GM19240 (cell line): ENCODE results near the gene PHYH.
"Not testable (repeated sequence)": the region's sequence is repeated elsewhere in the genome, so short reads cannot be mapped to it uniquely, and the experiment has no call there.

ENCODE experiments used
- DNase-seq: peaks from one replicate; pipeline ENCODE4 v3.0.0; 2011; ENCODE audit warnings: low spot score; ENCODE audit not compliant: insufficient read length

The PHYH gene

DNA sequence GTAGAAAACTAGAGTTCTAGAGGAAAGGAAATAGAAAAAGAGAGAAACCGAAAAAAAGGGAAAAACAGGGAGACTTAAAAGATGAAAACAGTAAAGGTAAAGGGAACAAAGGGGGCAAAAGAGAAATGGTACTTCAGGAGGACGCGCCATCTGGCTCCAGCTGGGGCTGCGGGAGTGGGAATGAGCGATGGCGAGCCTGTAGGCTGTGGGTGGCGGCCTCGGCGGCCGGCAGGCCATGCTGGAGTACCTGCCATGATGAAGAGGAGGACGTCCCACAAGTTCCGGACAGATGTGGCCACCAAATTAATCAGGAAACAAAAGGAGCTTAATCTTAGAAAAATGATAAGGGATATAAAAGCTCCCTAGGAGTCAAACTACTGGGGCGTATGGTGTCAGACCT is 21.7 kb upstream of the PHYH start:
- DNase-seq, result no peak

DNA sequence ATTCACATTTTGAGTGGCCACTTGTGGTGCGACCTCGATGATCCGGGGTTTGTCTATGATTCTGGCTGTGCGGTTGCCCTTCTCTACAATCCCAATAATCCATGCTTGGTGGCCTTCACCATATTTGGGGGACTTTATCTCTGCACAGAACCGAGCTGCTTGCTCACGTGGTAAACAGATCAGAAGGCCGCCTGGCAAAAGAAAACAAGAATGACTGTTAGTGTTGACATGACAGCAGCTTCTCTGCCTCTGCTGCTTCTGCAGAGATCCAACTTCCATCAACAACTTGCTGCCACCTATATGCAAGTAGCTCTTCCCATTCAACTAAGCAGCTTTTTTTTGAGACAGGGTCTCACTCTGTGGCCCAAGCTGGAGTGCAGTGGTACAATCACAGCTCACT is 19.3 kb upstream of the PHYH start:
- DNase-seq, result no peak

DNA sequence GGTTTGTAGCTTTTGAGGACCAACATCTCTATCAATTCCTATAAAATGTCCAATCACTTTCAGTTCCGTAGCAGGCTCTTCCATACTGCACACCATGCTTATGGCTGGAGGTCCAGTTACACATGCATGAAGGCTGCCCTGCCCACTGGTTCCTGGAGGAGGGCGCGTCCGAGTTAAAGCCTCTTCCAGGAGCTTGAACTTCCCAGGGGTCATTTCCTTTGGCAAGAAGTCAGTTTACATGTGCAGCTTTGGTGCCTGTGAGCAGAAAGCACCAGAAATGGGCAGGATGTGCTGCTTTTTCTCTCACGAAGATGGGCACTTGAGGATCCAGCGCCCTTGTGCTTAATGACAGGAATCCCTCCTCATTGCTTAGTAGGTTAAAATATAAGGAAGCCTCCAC is 17.6 kb upstream of the PHYH start:
- no peak for DNase-seq

DNA sequence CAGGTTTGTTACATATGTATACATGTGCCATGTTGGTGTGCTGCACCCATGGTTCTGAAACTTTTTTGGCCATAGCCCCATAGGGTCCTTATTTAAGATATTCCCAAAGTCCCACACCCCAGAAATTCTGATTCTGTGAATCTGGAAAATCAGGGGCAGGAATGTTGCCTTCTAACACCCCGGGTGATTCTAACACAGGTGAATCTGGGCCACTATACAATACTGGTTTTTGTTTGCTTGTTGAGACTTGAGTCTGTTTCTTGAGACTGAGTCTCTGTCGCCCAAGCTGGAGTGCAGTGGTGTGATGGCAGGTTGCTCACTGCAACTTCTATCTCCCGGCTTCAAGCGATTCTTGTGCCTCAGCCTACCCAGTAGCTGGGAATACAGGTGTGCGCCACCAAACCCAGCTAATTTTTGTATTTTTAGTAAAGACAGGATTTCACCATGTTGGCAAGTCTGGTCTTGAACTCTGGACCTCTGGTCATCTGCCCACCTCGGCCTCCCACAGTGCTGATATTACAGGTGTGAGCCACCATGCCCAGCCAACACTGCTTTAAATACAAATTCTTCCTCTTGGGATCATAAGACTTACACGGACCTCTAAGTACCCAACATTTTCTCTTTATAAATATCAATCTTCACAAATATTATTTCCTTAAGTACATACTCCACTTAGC is 16.9 kb upstream of the PHYH start:
- DNase-seq, result no peak

DNA sequence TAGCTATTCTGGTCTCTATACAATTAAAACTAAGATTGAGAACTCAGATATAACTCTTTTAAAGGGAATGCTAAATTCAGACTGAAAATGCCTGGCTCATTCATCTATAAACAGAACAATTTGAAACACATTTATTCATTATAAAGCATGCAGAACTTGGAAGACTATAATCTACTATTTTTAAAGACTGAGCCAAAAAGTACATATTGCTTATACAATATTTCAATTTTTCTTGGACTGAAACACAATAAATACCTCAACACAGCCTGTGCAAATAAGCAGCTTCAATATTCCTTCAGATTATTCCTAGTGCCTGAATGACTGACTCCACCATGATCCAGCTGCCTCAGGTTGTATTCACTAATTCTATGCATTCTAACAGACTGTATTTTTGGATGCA is 15.5 kb upstream of the PHYH start:
- no peak for DNase-seq

DNA sequence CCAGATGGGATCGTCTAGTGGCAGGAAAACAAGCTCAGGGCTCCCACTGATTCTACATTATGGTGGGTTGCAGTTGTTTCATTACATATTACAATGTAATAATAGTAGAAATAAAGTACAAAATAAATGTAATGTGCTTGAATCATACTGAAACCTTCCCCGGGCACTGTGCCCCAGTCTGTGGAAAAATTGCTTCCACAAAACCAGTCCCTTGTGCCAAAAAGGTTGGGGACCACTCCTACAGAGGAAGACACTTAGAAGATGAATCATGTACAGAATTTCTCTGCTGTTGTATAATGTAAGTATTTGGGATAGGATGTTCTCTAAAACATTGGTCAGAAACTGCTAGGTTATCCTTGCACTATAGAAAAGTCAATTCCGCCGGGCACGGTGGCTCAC is 11.3 kb upstream of the PHYH start:
- no peak for DNase-seq

DNA sequence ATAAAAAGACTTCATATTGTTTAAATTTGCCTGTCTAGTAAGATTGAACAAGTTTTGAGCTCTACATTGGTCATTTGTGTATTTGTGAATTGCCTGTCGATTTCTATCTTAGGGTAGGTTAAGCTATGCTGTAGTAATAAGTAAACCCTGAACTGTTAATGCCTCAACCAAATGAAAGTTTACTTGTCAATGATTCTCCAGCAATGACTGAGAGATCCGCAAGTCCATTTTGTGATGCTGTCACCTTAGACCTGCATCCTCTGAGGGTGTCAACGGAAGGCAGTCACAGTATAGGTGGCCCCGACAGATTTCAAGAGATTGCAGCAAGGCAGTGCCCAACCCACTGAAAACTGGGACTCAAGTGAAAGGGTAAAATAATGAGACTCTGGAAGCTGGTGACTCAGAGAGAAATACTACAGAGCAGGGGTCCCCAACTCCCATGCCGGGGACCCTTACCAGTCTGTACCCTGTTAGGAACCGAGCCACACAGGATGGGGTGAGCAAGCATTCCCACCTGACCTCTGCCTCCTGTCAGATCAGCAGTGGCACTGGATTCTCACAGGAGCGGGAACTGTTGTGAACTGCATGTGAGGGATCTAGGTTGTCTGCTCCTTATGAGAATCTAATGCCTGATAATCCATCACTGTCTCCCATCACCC is 10.8 kb upstream of the PHYH start:
- DNase-seq, result no peak

DNA sequence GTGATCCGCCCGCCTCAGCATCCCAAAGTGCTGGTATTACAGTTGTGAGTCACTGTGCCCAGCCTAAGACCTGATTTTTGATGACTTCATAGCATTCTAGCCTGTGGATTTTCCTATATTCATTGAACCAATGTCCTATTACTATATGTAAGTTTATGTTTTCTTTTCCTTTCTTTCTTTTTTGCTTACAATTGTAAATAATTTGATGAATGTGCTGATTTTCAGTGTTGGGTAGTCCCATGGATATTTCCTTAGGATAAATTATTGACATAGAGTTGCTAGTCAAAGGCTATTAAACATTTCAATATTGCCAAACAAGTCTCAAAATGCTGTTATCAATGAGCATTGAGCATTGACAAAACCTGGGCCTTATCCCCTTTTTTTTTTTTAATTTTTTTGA is 9.9 kb upstream of the PHYH start:
- no peak for DNase-seq

DNA sequence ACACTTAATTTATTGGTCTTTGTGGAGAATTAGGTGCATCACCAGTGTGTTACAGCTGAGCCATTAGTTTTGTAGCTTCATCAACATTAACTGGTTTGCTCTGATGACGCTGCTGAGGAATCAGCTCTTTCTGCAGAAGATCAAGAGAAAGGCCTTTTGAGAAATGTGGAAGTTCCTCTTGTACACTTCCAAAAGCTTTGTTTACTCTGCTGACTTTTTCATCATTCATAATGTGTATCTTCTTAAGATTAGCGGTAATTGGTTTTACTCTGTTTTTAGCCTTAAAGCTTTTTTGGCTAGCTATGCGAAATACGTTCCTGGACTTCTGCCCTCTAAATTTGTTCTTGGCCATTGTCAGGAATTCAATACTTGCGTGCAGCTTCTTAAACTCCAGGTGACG is 8.2 kb upstream of the PHYH start:
- DNase-seq, result no peak

DNA sequence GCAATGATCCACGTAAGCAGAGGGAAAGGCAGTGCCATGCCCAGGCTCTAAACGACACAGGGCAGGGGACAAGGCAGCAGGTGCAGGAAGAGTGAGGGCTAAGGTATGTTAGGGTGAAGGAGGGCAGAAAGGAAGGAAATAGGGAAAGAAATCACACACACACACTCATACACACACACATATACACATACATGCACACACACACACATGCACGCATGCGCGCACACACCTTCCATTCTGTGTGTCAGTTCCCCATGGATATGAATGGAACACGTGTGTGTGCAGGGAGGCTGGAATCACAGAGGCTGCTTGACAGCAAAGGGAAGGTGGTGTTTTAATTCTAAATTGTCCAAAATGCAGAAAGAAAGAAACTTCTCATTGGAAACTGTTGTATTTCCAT is 6.2 kb upstream of the PHYH start:
- DNase-seq, result no peak

DNA sequence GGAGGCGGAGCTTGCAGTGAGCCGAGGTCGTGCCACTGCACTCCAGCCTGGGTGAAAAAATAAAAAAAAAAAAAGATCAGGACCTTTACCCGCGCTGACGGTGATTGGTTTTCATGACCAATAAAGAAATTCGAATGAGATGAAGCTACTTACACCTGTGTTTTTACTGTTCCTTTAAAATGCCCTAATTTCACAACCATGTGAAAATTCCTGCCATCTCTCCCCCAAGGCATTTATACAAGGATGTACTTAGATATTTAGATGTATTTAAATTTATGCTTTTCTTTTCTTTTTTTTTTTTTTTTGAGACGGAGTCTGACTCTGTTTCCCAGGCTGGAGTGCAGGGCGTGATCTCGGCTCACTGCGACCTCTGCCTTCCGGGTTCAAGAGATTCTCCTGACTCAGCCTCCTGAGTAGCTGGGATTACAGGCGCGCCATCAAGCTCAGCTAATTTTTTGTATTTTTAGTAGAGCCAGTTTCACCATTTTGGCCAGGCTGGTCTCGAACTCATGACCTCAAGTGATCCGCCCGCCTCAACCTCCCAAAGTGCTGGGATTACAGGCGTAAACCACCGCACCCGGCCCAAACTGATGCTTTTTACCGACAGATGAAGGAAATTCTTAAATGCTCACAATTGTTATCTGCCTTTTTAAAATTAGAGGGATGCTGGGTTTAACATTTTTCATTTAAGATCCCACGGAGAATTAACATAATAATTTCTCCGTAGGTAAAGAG is 3.1 kb upstream of the PHYH start:
- DNase-seq, result no peak

DNA sequence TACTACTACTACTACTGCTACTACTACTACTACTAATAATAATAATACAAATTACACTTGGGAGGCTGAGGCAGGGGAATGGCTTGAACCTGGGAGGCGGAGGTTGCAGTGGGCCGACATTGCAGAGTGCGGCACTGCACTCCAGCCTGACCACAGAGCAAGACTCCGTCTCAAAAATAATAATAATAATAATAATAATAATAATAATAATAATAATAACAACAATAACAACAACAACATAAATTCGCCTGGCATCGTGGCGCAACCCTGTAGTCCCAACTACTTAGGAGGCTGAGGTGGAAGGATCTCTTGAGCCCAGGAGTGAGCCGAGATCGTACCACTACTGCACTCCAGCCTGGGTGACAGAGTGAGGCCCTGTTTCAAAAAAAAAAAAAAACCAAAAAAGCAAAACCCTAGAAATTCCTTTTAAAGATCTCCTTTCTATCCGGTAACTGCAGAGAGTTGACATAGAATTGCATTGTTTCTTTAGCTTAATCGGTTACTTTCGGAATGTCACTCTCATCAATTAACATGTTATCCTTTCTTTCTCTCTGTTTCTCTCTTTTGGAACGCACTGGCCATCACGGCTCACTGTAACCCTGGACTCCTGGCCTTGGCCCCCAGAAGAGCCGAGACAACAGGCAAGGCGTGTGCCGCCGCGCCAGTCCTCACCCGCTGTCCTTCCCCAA is 972 bp downstream of the PHYH start:
- no peak for DNase-seq

DNA sequence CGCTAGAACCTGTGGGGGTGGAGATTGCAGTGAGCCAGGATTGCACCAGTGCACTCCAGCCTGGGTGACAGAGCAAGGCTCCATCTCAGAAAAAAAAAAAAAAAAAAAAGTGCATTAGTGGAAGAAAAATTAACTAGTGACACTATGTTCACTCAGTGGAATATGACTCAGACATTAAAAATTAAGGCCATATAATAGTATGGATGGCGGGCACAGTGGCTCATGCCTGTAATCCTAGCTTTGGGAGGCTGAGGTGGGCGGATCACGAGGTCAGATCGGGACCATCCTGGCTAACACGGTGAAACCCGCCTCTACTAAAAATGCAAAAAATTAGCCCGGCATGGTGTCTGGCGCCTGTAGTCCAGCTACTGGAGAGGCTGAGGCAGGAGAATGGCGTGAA is 3.4 kb downstream of the PHYH start:
- DNase-seq, result no peak

DNA sequence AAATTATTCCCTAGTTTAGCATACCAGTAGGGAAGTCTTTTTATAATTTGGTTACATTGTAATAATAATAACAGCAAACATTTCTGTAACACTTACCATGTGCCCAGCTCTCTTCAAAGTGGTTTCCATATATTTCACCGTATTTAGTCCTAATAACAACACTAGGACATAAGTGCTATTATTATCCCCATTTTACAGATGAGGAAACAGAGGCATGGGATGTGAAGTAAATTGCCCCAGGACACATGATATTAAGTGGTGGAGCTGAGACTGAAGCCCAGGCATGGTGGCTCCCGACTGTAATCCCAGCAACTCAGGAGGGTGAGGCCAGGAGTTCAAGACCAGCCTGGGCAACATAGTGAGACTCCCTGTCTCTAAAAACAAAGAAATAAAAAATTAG is 5.1 kb downstream of the PHYH start:
- no peak for DNase-seq

DNA sequence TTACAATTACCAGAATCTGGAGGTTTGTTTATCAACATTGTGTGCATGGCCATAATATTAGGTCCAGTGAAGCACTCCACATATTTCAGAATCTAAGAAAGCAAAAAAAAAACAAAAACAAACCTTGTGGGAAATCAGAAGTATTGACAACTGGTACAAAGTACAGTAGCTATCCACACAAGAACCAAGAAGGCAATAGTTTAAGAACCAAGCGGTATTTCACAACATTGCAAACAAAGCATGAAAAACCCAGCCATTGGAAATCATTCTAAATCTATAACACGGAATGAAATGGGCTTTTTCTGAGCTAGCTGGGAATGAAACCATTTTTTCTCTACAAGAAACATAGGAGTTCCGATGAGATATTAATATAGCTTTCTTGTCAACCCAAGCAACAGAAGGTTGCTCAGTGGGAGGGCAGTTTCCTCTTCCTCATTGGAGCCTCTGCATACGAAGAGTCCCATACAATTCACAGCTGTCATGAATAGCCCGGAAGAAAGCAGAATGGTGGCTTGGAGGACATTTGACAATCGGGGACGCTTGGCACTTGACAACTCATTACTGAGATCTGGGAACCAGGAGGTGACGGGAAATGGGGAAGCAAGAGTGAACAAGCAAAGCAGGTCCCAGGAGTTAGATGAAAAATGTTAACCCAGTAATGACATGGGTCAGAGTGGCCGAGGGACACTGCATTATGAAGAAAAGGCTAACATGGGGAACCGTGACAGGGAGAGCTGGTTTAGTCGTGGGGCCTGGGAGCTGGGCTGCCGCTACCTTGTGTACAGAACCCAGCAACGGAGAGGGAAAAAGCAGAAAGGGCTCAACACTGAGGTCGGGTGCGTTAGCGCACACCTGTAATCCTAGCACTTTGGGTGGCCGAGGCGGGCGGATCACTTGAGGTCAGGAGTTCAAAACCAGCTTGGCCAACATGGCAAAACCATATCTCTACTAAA is 7.8 kb downstream of the PHYH start:
- DNase-seq, result no peak

DNA sequence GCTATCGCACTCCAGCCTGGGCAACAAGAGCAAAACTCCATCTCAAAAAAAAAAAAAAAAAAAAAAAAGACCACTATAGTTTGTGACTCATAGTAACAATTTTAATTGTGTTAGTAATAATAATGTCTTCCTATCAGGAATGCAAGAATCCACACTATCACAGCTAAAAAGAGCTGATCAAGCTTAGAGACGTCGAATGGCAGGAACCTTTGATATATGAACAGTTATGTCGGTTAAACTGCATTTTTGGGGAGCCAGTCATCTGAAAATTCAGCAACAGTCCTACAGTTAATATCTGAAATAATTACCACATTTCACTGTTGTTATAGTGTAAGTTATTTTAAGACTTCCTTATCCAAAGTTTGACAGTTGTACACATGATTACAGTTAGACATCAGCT is 8.8 kb downstream of the PHYH start:
- DNase-seq, result no peak

DNA sequence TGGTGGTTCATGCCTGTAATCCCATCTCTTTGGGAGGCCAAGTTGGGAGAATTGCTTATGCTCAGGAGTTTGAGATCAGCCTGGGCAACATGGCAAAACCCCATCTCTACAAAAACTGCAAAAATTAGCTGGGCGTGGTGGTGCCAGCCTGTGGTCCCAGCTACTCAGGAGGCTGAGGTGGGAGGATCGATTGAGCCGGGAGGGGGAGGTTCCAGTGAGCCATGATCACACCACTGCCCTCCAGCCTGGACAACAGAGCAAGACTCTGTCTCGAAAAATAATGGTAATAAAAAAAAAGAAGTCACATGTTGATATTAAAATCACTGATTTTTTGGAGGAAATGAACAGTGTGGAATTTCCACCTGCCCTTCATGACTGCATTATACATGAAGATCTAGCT is 15.8 kb downstream of the PHYH start:
- no peak for DNase-seq

DNA sequence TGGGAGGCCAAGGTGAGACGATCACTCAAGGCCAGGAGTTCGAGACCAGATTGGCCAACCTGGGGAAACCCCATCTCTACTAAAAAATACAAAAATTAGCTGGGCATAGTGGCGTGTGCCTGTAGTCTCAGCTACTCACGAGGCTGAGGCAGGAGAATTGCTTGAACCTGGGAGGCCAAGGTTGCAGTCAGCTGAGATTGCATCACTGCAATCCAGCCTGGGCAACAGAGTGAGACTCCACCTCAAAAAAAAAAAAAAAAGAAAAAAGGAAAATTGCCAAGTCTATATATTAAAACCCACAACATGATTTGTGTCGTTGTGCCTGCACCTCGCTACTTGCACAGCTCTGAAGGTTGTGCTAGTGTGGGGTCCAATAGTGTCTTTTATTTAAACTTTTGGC is 17.5 kb downstream of the PHYH start:
- not testable (repeated sequence) for DNase-seq

DNA sequence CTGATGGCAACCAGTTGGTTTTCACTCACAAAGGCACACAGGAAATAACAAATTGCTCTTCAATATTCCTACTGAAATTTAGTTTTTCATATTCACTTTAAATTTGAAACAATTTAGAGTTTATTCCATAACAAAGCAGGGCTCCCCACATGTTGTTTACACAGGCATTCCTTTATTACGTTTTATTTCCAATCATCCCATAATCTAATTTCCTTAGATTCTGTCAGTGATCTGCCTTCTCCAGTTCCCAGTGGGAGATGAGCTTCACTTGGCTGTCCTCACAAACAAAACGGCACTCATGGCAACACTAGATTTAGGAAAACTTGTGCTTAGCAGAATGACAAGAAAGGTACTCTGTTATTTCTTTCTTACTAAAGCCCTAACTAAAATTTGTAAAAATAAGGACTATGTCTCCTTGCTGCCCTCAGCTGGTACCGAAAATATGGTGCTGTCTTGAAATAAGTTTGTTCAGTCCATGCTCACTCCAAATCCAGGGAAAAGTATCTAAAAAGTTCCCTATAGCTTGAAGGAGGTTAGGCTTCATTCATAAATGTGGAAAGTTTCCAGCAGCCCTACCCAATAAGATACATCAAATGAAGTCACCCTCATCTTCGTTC is 23.0 kb downstream of the PHYH start:
- no peak for DNase-seq

DNA sequence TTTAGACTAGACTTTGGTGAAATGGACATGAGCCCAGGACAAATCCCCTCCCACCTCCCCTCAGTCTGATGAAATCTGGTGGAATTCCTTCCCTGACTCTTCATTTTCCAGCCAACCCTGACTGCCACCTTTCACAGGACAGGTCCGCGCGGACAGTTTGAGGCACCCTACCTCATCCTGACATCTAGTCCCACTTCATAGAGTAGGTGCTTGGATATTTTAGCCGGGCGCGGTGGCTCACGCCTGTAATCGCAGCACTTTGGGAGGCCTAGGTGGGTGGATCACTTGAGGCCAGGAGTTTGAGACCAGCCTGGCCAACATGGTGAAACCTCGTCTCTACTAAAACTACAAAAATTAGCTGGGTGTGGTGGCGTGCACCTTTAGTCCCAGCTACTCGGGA is 23.7 kb downstream of the PHYH start:
- DNase-seq, result not testable (repeated sequence)

DNA sequence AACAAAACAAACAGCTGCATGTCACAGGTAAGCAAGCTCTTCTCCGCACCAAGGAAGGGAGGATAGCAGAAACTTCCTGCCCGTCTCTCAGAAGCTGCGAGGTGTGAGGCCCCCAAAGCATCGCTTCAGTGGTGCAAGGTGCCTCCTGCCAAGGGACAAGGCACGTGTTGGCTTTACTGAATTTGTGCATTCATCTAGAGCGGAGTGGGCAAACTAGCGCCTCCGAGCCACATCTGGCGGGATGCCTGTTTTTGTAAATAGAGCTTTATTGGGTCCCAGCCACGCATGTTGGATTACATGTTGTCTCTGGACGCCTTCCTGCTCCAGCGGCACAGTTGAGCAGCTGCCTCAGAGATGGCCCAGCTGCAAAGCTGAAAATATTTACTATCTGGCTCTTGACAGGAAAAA is 27.7 kb downstream of the PHYH start:
- DNase-seq, result no peak
